Stimulated activated CD4-positive, alpha-beta T cell treated with anti-CD3 and anti-CD28 coated beads, Interleukin-2, amount 100 ng/mL, for 24 hours (primary cell): ENCODE results near the gene FILIP1L.
A peak's percentile ranks its signal among the peaks of the same experiment; 100 is the strongest.
"Not testable (repeated sequence)": the region's sequence is repeated elsewhere in the genome, so short reads cannot be mapped to it uniquely, and the experiment has no call there.

ENCODE experiments used
- DNase-seq, 2 donors: peaks; one replicate each; pipeline ENCODE4 v3.0.0-alpha.2; 2020

FILIP1L gene

GRCh38 chr3:100097919-100098783 is 16.1 kb downstream of the FILIP1L start:
- DNase-seq, result no peak

DNA sequence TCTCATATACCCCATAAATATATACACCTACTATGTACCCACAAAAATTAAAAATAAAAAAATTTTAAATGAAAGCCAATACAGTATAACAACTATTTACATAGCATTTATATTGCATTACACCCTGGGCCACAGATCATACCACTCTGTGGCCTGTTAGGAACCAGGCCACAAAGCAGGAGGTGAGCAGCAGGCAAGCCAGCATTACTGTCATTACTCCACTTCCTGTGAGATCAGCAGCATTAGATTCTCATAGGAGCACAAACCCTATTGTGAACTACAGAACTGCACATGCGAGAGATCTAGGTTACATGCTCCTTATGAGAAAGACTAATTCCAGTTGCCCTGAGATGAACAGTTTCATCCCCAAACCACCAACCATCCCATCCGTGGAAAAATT is 17.4 kb downstream of the FILIP1L start:
- no peak for DNase-seq

DNA sequence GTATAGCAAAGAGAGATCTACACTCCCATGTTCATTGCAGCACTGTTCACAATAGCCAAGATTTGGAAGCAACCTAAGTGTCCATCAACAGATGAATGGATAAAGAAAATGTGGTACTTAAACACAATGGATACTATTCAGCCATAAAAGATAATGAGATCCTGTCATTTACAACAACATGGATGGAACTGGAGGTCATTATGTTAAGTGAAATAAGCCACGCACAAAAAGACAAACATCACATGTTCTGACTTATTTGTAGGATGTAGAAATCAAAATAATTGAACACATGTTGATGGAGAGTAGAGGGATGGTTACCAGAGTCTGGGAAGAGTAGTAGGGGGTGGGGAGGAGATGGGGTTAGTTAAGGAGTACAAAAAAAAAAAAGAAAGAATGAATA is 18.0 kb downstream of the FILIP1L start:
- not testable (repeated sequence) for DNase-seq

DNA sequence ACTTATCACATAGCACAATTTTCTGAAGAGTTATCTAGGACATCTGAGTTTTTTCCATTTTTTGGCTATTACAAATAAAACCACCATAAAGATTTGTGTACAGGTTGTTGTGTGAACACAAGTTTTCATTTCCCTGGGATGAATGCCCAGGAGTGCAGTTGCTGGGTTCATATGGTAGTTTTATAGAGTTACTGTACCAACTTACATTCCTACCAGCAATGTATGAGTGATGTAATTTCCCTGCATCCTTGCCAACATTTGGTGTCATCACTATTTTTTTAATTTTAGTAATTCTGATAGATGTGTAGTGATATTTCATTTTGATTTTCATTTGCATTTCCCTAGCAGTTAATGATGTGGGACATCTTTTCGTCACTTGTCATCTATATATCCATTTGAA is 20.5 kb downstream of the FILIP1L start:
- DNase-seq, result no peak

- no peak for DNase-seq
These were observed 23.7 kb downstream of the FILIP1L start for GRCh38 chr3:100090669-100091005.

DNA sequence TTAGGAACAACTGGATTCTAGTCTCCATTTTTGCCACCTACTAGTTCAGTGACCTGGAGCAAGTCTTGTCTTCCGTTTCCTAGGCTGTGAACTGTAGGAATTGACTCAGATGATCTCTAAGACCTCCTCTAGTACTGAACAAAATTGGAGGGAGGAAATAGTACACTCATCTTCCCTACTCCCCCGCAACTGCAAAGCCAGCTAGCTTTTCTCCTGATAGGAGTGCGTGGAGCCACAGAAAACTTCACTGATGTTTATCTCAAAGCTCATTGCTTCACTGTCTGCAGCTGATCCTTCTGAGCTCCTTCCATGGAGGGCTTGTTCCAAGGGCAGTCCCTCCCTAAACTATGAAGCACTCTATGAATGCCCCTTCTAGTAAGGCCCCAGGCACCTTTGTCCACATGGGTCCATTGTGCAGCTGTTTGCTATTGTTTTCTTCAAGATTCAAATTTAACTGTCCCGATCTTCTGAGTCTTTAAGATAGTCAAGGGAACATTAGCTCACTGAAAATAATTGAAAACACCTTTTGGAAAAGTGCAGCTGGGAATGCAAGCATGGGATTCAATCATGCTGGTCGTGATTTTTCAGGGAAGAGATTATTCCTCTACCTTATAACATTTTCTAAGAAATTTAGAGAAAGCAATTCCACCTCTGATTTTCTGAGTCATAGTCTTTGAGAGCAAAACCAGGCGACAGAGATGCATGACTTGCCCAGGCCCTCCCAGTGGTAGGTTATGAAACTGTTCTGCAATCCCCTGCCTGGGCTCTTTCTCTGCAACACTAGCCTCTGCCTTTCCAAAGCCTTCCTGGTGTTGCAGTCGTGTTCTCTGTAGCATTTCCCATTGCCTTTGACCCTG is 24.3 kb downstream of the FILIP1L start:
- DNase-seq, result peak in 1 of 2 donors; percentile 14

- DNase-seq, result no peak
These were observed 25.4 kb downstream of the FILIP1L start for GRCh38 chr3:100088735-100089368.

DNA sequence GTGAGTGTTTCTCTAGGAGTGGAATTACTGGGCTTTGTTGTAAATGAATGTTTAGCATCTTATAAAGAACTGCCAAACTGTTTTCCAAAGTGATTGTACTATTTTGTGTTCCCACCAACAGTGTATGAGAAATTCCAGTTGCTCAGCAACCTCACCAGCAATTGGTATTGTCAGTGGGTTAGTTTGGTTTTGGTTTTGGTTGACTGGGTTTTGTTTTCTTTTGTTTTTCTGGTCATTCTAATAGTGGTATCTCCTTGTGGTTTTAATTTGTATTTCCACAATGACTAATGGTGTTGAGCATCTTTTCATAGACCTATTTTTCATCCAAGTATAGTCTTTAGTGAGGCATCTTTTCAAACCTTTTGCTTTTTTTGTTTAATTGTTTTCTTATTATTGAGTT is 27.1 kb downstream of the FILIP1L start:
- no peak for DNase-seq

- DNase-seq, result no peak
These were observed 27.9 kb downstream of the FILIP1L start for GRCh38 chr3:100086401-100086800.

GRCh38 chr3:100084100-100084806 is 30.0 kb downstream of the FILIP1L start:
- no peak for DNase-seq

DNA sequence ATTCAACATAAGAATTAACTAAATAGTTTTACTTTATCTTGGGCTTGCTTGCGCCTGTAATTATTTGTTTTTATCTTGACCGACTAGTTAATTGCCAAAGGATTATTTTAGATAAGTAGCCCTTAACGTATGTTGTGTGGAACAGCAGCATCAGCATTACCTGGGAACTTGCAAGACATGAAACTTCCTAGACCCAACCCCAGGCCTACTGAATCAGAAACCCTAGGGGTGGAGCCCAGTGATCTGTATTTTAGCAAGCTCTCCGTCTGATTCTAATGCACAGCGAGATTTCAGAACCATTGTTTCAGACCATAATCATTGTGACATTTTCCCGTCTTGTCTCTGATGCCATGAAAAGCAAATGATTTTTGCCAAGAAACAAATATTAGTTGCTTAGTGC is 31.1 kb downstream of the FILIP1L start:
- no peak for DNase-seq

DNA sequence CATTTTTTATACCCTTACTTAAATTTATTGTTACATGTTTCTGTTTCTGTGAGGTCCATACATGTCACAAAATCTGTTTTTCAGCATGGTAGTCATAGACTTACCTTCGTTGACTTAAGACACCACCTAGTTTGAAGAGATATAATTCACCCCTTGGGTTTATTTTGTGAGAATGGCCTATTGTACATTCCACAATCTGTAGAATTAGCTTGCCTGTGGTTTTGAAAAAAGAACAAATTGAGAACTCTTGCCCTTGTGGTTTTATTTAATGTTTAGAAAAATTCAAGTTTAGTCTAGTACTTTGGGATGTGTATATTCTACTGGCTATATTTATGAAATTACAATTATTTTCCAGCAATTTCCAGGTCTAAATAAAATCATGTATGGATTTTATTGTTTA is 31.6 kb downstream of the FILIP1L start:
- DNase-seq, result no peak

GRCh38 chr3:100081986-100082692 is 32.2 kb downstream of the FILIP1L start:
- DNase-seq, result no peak

DNA sequence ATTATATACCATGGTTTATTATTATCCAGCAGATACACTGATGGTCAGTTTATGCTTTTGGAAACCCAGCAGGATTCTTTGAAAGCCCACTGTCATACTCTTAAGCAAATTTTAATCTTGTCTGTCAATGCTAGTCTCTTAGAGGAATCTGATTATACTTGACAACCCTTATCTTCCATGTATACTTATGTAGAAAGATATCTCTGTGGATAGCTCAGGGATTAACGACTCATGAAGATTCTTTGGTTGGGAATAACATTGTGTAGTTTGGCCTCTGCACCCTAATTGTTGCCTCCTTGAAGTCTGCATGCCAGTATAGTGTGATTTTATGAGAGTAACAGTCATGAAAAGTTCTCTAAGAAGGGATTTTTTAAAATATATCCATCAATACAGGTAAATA is 33.0 kb downstream of the FILIP1L start:
- DNase-seq, result no peak

GRCh38 chr3:100080573-100080972 is 33.7 kb downstream of the FILIP1L start:
- no peak for DNase-seq

DNA sequence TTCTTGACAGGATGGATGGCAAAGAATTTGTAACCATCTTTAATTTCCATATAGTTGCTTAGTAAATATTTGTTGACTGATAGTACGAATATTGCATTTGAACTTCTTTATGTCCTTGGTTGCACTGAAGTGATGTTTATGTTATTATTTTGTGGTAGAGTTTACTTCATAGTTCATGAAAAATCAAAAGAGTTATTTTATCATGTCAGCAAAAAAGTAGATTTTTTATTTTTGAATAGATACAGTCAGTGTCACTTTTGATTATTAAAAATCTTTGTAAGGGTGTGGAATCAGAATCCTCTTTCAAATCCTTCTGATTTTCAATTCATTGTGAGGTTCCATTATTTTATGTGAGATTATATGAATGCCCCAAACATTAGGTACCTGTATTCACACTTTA is 35.0 kb downstream of the FILIP1L start:
- DNase-seq, result no peak

- DNase-seq, result no peak
These were observed 37.4 kb downstream of the FILIP1L start for GRCh38 chr3:100076731-100077529.

- no peak for DNase-seq
These were observed 38.2 kb downstream of the FILIP1L start for GRCh38 chr3:100075851-100076730.

- DNase-seq, result no peak
These were observed 39.1 kb downstream of the FILIP1L start for GRCh38 chr3:100075196-100075595.

GRCh38 chr3:100073714-100074307 is 40.5 kb downstream of the FILIP1L start:
- DNase-seq, result peak in 1 of 2 donors; percentile 12
